Caco-2 (cell line): ENCODE results near the gene IL1RL2. TPM values are rescaled to one million over a fixed set of nuclear protein-coding genes. Genes with fewer than 3 reads are reported as not detected.

Experiments
- BruUV-seq: library from RNA; stranded (reverse); fragments of 400-500 nt; replicated peaks from 2 replicates; lab custom pipeline; 2021; lab: Mats Ljungman, UMichigan
- CTCF ChIA-PET: fragments of 300-600 bp; sonication (Branson Sonifier 250); formaldehyde crosslinking; loops from one replicate; lab custom pipeline; 2022; ENCODE audit warnings: antibody characterized with exemption; lab: Charles Lee
- POLR2A ChIA-PET: fragments of 300-600 bp; sonication (Branson Sonifier 250); formaldehyde crosslinking; loops from one replicate; lab custom pipeline; 2022; ENCODE audit warnings: antibody characterized with exemption; lab: Charles Lee
- DNase-seq, 2 experiments: peaks; one replicate each; pipeline versions ENCODE4 v3.0.0 to v3.0.0-alpha.2; 2020 to 2022
- H3K27me3 ChIP-seq: replicated peaks from 2 replicates; pipeline ENCODE4 v1.6.0; 2011; ENCODE audit warnings: low read length; ENCODE audit not compliant: control insufficient read depth, insufficient read depth
- H3K36me3 ChIP-seq: 2 replicates; pipeline ENCODE4 v1.5.1; 2011; ENCODE audit warnings: low read length; ENCODE audit not compliant: control insufficient read depth, insufficient read depth
- H3K4me1 ChIP-seq: fragments of 250-450 bp; sonication (Bioruptor Pico); 2 replicates; pipeline ENCODE4 v1.5.1; 2020; ENCODE audit warnings: mild to moderate bottlenecking
- H3K4me3 ChIP-seq: 2 replicates; pipeline ENCODE4 v1.5.1; 2011; ENCODE audit warnings: low read depth, mild to moderate bottlenecking, control low read depth, low read length
- H3K9me3 ChIP-seq: fragments of 250-450 bp; sonication (Bioruptor Pico); 2 replicates; pipeline ENCODE4 v1.5.1; 2020; ENCODE audit warnings: mild to moderate bottlenecking, moderate library complexity
- H3K27ac Mint-ChIP-seq: one replicate; pipeline ENCODE4 v1.8.0; 2022; ENCODE audit warnings: mixed read lengths; ENCODE audit not compliant: unreplicated experiment
- H3K27me3 Mint-ChIP-seq: one replicate; pipeline ENCODE4 v1.8.0; 2022; ENCODE audit warnings: mixed read lengths; ENCODE audit not compliant: insufficient read depth, unreplicated experiment
- H3K36me3 Mint-ChIP-seq: one replicate; pipeline ENCODE4 v1.8.0; 2022; ENCODE audit warnings: mild to moderate bottlenecking, mixed read lengths; ENCODE audit not compliant: insufficient read depth, unreplicated experiment
- H3K4me1 Mint-ChIP-seq: one replicate; pipeline ENCODE4 v1.8.0; 2022; ENCODE audit warnings: low read depth, mixed read lengths; ENCODE audit not compliant: unreplicated experiment
- H3K4me3 Mint-ChIP-seq: one replicate; pipeline ENCODE4 v1.8.0; 2022; ENCODE audit warnings: mild to moderate bottlenecking, moderate library complexity, mixed read lengths; ENCODE audit not compliant: unreplicated experiment
- H3K9me3 Mint-ChIP-seq: one replicate; pipeline ENCODE4 v1.8.0; 2022; ENCODE audit warnings: mixed read lengths; ENCODE audit not compliant: unreplicated experiment
- CTCF ChIP-seq, 2 experiments: fragments of 200-600 bp in 1 of 2; IDR thresholded peaks; 1 replicate in 1 of 2; 2 replicates in 1 of 2; pipeline versions ENCODE4 v1.5.1 to v1.8.0; 2011 to 2022; ENCODE audit warnings: antibody characterized with exemption in 1 of 2, control low read depth in 1 of 2, inconsistent platforms in 1 of 2, low read depth in 1 of 2, low read length in 1 of 2, mild to moderate bottlenecking in 1 of 2, moderate library complexity in 1 of 2; ENCODE audit not compliant: insufficient read depth in 1 of 2, severe bottlenecking in 1 of 2, unreplicated experiment in 1 of 2
- intact Hi-C: fragments of 100-400 bp; cut with micrococcal nuclease; formaldehyde crosslinking; loops from one replicate; pipeline ENCODE4 v1.10.0; 2022; ENCODE audit not compliant: unreplicated experiment
- total RNA-seq: library from RNA; stranded (reverse); gene quantifications from 2 replicates; pipeline ENCODE4 v1.2.3, GENCODE V29; 2022

The IL1RL2 gene
- total RNA-seq, 1 experiment from 2014 or later = not detected

GRCh38 chr2:102238039-102238756 is 51.4 kb downstream of the IL1RL2 start:
- ChIA-PET POLR2A (no interaction called here), CTCF (no interaction called here)
- Mint-ChIP-seq H3K36me3 (peaks cover 5% of the 10 kb centered on the region), H3K9me3 (no peaks in the 10 kb centered on the region), H3K27ac (no peak overlapping the region), H3K4me3 (no peak overlapping the region), H3K4me1 (peaks cover 6% of the 10 kb centered on the region), H3K27me3 (no peaks in the 10 kb centered on the region)
- Histone ChIP-seq H3K9me3 (no peaks in the 10 kb centered on the region; the same call in 1 of the 2 replicates), H3K36me3 (no peaks in the 10 kb centered on the region), H3K27me3 (no peaks in the 10 kb centered on the region), H3K4me1 (peaks cover 5% of the 10 kb centered on the region; the same call in 1 of the 2 replicates), H3K4me3 (no peak overlapping the region)
- no peak for TF ChIP-seq CTCF (IDR thresholded peaks at IDR 0.05; ENCODE audit: insufficient read depth in 1 of 2, low read depth in 1 of 2, low read length in 1 of 2, severe bottlenecking in 1 of 2, unreplicated experiment in 1 of 2)
- DNase-seq = no peak
- no TSS peak for BruUV-seq
- intact Hi-C loops = no loop called here

GRCh38 chr2:102238778-102239177 is 52.0 kb downstream of the IL1RL2 start:
- Mint-ChIP-seq H3K4me1 (peaks cover 6% of the 10 kb centered on the region), H3K36me3 (peaks cover 5% of the 10 kb centered on the region), H3K27ac (no peak overlapping the region), H3K4me3 (no peak overlapping the region), H3K27me3 (no peaks in the 10 kb centered on the region), H3K9me3 (no peaks in the 10 kb centered on the region)
- ChIA-PET POLR2A (no interaction called here), CTCF (interaction anchor here (3.1 kb wide), 1 partner anchor 218 kb away, joined by 41 read pairs; no protein-coding TSS in a partner anchor)
- BruUV-seq = no TSS peak
- peaks cover 5% of the 10 kb centered on the region; the same call in 1 of the 2 replicates for H3K4me1 ChIP-seq
- no peak for DNase-seq
- TF ChIP-seq CTCF (IDR thresholded peaks at IDR 0.05; ENCODE audit: insufficient read depth in 1 of 2, low read depth in 1 of 2, low read length in 1 of 2, severe bottlenecking in 1 of 2, unreplicated experiment in 1 of 2) = no peak
- no peaks in the 10 kb centered on the region for H3K27me3 ChIP-seq
- H3K36me3 ChIP-seq = no peaks in the 10 kb centered on the region
- H3K9me3 ChIP-seq = no peaks in the 10 kb centered on the region; the same call in 1 of the 2 replicates
- no peak overlapping the region for H3K4me3 ChIP-seq
- intact Hi-C loops = no loop called here

- TF ChIP-seq CTCF (IDR thresholded peaks at IDR 0.05; ENCODE audit: insufficient read depth in 1 of 2, low read depth in 1 of 2, low read length in 1 of 2, severe bottlenecking in 1 of 2, unreplicated experiment in 1 of 2) = no peak
- no peaks in the 10 kb centered on the region for H3K27me3 ChIP-seq
- POLR2A ChIA-PET = no interaction called here
- BruUV-seq = no TSS peak
- no peaks in the 10 kb centered on the region for H3K9me3 ChIP-seq
- no peaks in the 10 kb centered on the region for H3K9me3 Mint-ChIP-seq
- H3K27me3 Mint-ChIP-seq = no peaks in the 10 kb centered on the region
- H3K4me1 ChIP-seq = peaks cover 5% of the 10 kb centered on the region; the same call in 1 of the 2 replicates
- H3K27ac Mint-ChIP-seq = no peak overlapping the region
- H3K4me3 Mint-ChIP-seq = no peak overlapping the region
- DNase-seq = no peak
- intact Hi-C loops = no loop called here
- CTCF ChIA-PET = interaction anchor here (1.8 to 3.1 kb wide), 3 partner anchors 73 to 234 kb away, joined by 24 to 65 read pairs (median 41); no protein-coding TSS in a partner anchor
- no peak overlapping the region for H3K4me3 ChIP-seq
- H3K36me3 Mint-ChIP-seq = peaks cover 5% of the 10 kb centered on the region
- H3K4me1 Mint-ChIP-seq = peaks cover 6% of the 10 kb centered on the region
- no peaks in the 10 kb centered on the region for H3K36me3 ChIP-seq
Observed at GRCh38 chr2:102239344-102239743, 52.5 kb downstream of the IL1RL2 start.
